ENCODE data around the gene CDH23.

DNA sequence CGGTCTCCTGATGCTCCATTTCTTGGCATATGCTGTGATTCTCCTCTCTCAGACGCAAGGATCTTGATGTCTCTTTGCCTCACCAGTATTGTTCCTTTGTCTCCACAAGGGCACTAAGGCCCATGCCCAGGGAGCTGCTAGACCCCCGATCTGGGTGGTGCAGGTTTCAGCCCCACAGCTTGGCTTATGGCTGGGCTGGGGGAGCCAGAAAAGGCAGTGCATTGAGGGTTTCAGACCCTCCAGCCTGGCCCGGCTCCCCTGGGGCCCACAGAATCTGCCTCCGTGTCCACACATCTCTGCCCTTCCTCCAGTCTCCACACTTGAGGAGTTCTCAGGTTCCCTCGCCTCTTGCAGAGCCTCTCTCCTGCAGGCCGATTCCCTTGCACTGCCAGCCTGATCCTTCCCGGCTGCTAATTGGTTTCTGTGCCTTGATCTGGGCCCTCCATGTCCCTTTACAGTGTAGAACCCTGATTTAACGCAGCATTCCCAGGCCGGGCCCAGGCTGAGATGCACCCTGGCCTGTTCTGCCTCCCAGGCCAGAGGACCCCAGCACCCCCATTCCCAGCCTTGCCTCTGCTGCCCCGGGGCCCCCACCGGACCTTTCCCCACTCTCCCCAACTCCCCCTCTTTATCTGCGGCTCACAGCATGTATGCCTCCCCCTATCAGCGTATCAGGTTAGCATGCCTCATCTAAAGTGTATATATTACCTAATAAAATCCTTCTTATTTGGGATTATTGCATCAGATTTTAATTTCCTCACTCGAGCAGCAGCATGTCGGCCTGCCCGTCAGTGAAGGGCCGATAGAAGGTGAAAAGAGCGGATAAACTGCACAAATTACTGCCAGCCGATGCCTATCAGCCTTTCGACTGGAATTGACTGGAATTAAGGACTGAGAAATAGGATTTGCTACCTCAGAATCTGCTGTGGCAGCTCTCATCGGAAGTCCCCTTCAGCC lies 177.1 kb downstream of the CDH23 start:
- TF ChIP-seq, protein P1, sequence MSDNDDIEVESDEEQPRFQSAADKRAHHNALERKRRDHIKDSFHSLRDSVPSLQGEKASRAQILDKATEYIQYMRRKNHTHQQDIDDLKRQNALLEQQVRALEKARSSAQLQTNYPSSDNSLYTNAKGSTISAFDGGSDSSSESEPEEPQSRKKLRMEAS (IDR thresholded peaks at IDR 0.05; ENCODE audit: low read depth, low read length): no peak
- TF ChIP-seq HDGF (IDR thresholded peaks at IDR 0.05): no peak
- no peak for TF ChIP-seq SP1 (IDR thresholded peaks at IDR 0.05; ENCODE audit: low read depth, low read length)
- TF ChIP-seq, protein P2, sequence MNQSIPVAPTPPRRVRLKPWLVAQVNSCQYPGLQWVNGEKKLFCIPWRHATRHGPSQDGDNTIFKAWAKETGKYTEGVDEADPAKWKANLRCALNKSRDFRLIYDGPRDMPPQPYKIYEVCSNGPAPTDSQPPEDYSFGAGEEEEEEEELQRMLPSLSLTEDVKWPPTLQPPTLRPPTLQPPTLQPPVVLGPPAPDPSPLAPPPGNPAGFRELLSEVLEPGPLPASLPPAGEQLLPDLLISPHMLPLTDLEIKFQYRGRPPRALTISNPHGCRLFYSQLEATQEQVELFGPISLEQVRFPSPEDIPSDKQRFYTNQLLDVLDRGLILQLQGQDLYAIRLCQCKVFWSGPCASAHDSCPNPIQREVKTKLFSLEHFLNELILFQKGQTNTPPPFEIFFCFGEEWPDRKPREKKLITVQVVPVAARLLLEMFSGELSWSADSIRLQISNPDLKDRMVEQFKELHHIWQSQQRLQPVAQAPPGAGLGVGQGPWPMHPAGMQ (IDR thresholded peaks at IDR 0.05; ENCODE audit: borderline replicate concordance): no peak
- TF ChIP-seq ZNF274 (IDR thresholded peaks at IDR 0.05; ENCODE audit: insufficient read depth, insufficient read length): no peak
- TF ChIP-seq, protein P3, sequence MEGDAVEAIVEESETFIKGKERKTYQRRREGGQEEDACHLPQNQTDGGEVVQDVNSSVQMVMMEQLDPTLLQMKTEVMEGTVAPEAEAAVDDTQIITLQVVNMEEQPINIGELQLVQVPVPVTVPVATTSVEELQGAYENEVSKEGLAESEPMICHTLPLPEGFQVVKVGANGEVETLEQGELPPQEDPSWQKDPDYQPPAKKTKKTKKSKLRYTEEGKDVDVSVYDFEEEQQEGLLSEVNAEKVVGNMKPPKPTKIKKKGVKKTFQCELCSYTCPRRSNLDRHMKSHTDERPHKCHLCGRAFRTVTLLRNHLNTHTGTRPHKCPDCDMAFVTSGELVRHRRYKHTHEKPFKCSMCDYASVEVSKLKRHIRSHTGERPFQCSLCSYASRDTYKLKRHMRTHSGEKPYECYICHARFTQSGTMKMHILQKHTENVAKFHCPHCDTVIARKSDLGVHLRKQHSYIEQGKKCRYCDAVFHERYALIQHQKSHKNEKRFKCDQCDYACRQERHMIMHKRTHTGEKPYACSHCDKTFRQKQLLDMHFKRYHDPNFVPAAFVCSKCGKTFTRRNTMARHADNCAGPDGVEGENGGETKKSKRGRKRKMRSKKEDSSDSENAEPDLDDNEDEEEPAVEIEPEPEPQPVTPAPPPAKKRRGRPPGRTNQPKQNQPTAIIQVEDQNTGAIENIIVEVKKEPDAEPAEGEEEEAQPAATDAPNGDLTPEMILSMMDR (IDR thresholded peaks at IDR 0.05 in 2 of 3, conservative IDR thresholded peaks at IDR 0.05 in 1 of 3; ENCODE audit: control insufficient read depth in 2 of 3, extremely low read depth in 1 of 3, insufficient read depth in 1 of 3, low read depth in 3 of 3, low read length in 3 of 3): no peak
- TF ChIP-seq TBL1XR1 (IDR thresholded peaks at IDR 0.05; ENCODE audit: low read depth, low read length): no peak
- TF ChIP-seq, protein P4, sequence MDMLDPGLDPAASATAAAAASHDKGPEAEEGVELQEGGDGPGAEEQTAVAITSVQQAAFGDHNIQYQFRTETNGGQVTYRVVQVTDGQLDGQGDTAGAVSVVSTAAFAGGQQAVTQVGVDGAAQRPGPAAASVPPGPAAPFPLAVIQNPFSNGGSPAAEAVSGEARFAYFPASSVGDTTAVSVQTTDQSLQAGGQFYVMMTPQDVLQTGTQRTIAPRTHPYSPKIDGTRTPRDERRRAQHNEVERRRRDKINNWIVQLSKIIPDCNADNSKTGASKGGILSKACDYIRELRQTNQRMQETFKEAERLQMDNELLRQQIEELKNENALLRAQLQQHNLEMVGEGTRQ (IDR thresholded peaks at IDR 0.05; ENCODE audit: borderline replicate concordance, low read depth, low read length): no peak
- no peak for TF ChIP-seq RCOR1 (conservative IDR thresholded peaks at IDR 0.05; ENCODE audit: low read depth, low read length)
- TF ChIP-seq NFIC (IDR thresholded peaks at IDR 0.05; ENCODE audit: low read depth, low read length): no peak
- TF ChIP-seq POLR2A (IDR thresholded peaks at IDR 0.05; ENCODE audit: low read depth, low read length): no peak
- TF ChIP-seq, protein P5, sequence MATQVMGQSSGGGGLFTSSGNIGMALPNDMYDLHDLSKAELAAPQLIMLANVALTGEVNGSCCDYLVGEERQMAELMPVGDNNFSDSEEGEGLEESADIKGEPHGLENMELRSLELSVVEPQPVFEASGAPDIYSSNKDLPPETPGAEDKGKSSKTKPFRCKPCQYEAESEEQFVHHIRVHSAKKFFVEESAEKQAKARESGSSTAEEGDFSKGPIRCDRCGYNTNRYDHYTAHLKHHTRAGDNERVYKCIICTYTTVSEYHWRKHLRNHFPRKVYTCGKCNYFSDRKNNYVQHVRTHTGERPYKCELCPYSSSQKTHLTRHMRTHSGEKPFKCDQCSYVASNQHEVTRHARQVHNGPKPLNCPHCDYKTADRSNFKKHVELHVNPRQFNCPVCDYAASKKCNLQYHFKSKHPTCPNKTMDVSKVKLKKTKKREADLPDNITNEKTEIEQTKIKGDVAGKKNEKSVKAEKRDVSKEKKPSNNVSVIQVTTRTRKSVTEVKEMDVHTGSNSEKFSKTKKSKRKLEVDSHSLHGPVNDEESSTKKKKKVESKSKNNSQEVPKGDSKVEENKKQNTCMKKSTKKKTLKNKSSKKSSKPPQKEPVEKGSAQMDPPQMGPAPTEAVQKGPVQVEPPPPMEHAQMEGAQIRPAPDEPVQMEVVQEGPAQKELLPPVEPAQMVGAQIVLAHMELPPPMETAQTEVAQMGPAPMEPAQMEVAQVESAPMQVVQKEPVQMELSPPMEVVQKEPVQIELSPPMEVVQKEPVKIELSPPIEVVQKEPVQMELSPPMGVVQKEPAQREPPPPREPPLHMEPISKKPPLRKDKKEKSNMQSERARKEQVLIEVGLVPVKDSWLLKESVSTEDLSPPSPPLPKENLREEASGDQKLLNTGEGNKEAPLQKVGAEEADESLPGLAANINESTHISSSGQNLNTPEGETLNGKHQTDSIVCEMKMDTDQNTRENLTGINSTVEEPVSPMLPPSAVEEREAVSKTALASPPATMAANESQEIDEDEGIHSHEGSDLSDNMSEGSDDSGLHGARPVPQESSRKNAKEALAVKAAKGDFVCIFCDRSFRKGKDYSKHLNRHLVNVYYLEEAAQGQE (IDR thresholded peaks at IDR 0.05; ENCODE audit: low read depth, low read length): no peak
- no peak for TF ChIP-seq RFX5 (IDR thresholded peaks at IDR 0.05; ENCODE audit: low read depth, low read length)

Data from GM12878 (cell line).